Mesendoderm (in vitro differentiated cells): Measurements from ENCODE around the gene FBXO45.
A peak's percentile ranks its signal among the peaks of the same experiment; 100 is the strongest.
"Not testable (repeated sequence)": the region's sequence is repeated elsewhere in the genome, so short reads cannot be mapped to it uniquely, and the experiment has no call there.

Source experiments
- DNase-seq: peaks from one replicate; pipeline ENCODE4 v3.0.0; 2013
- H2AK5ac ChIP-seq: 2 replicates; pipeline ENCODE4 v1.6.1; 2013; ENCODE audit warnings: low read length, inconsistent platforms
- H2BK120ac ChIP-seq: 2 replicates; pipeline ENCODE4 v1.6.1; 2013; ENCODE audit warnings: low read depth, mild to moderate bottlenecking, low read length, moderate library complexity, mixed read lengths
- H2BK15ac ChIP-seq: replicated peaks from 2 replicates; pipeline ENCODE4 v1.6.1; 2013; ENCODE audit warnings: low read depth, mild to moderate bottlenecking, moderate library complexity
- H2BK5ac ChIP-seq: 2 replicates; pipeline ENCODE4 v1.6.1; 2013; ENCODE audit warnings: low read length, inconsistent platforms
- H3K18ac ChIP-seq: 2 replicates; pipeline ENCODE4 v1.6.1; 2013; ENCODE audit warnings: mild to moderate bottlenecking, low read length, mixed read lengths
- H3K23ac ChIP-seq: one replicate; pipeline ENCODE4 v1.6.1; 2013; ENCODE audit warnings: low read length
- H3K27ac ChIP-seq: 2 replicates; pipeline ENCODE4 v1.5.1; 2013; ENCODE audit warnings: low read depth, mild to moderate bottlenecking, inconsistent platforms, low read length, moderate library complexity
- H3K27me3 ChIP-seq: 2 replicates; pipeline ENCODE4 v1.6.1; 2013; ENCODE audit warnings: low read length, control low read depth, mild to moderate bottlenecking, inconsistent platforms; ENCODE audit not compliant: insufficient read depth, poor library complexity
- H3K36me3 ChIP-seq: 2 replicates; pipeline ENCODE4 v1.6.1; 2013; ENCODE audit warnings: low read length, inconsistent platforms; ENCODE audit not compliant: control insufficient read depth, insufficient read depth
- H3K4ac ChIP-seq: one replicate; pipeline ENCODE4 v1.6.1; 2013; ENCODE audit warnings: low read depth, mild to moderate bottlenecking, low read length, moderate library complexity
- H3K4me1 ChIP-seq: 2 replicates; pipeline ENCODE4 v1.6.1; 2013; ENCODE audit warnings: low read depth, low read length, inconsistent platforms; ENCODE audit not compliant: control insufficient read depth
- H3K4me2 ChIP-seq: 2 replicates; pipeline ENCODE4 v1.6.1; 2013; ENCODE audit warnings: low read length
- H3K4me3 ChIP-seq: 2 replicates; pipeline ENCODE4 v1.5.1; 2013; ENCODE audit warnings: mild to moderate bottlenecking, low read length
- H3K56ac ChIP-seq: one replicate; pipeline ENCODE4 v1.6.1; 2013; ENCODE audit warnings: low read length
- H3K79me1 ChIP-seq: 2 replicates; pipeline ENCODE4 v1.6.1; 2013; ENCODE audit warnings: low read length, inconsistent platforms
- H3K79me2 ChIP-seq: 2 replicates; pipeline ENCODE4 v1.6.1; 2013; ENCODE audit warnings: mild to moderate bottlenecking, low read length; ENCODE audit not compliant: control insufficient read depth, insufficient read depth
- H3K9ac ChIP-seq: 2 replicates; pipeline ENCODE4 v1.6.1; 2013; ENCODE audit warnings: low read length, inconsistent platforms
- H4K5ac ChIP-seq: one replicate; pipeline ENCODE4 v1.6.1; 2013; ENCODE audit warnings: low read length
- H4K8ac ChIP-seq: one replicate; pipeline ENCODE4 v1.6.1; 2013; ENCODE audit warnings: low read depth, mild to moderate bottlenecking, control low read depth, low read length, moderate library complexity
- WGBS: extraction: QIAGEN DNeasy Blood & Tissue Kit; methylation state at CpG from one replicate; pipeline ENCODE4 v1.1.7; 2013; ENCODE audit warnings: low lambda C conversion rate, missing lambda C conversion rate; ENCODE audit not compliant: insufficient coverage; ENCODE audit errors: extremely low coverage; 5-methylcytosine and 5-hydroxymethylcytosine counted together

FBXO45 gene

DNA sequence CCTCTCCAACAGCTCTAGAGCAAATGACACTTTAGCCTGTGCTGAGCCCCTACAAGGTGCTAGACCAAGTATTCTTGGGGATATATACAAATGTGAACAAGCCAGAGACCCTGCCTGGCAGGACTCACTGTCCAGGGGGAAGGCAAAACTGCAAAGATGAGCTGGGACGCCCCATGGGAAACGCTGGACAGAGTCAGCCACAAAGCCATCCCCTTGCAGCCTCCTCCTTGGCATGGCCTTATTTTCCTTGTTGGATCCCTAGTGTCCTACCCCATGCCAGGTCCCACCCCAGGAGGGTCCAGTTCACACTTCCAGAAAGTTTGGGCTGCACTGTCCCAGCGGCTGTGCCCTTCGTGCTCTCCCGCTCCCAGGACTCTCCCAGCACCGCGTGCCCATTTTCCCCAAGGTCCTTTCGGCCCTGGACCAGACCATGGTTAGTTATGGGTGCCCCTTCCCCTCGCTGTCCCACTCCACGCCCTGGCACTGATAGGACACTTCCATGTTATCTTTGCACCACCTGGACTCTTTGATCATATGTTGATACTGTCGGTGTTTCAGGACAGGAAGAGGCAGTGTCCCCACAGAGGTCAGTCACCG is 65.2 kb downstream of the FBXO45 start:
- Histone ChIP-seq H3K4me1 (peaks cover 3% of the 10 kb centered on the region), H2BK120ac (no peak overlapping the region), H3K18ac (no peak overlapping the region), H3K27ac (no peak overlapping the region), H3K23ac (no peak overlapping the region), H3K36me3 (no peaks in the 10 kb centered on the region), H2BK15ac (no peak overlapping the region), H2BK5ac (no peak overlapping the region), H3K4ac (no peak overlapping the region), H3K79me1 (no peaks in the 10 kb centered on the region), H3K27me3 (no peaks in the 10 kb centered on the region), H3K4me3 (no peak overlapping the region), H3K56ac (peak overlapping the region; percentile 25), H3K9ac (no peak overlapping the region), H4K5ac (no peak overlapping the region), H3K4me2 (no peak overlapping the region), H2AK5ac (no peak overlapping the region), H3K79me2 (no peaks in the 10 kb centered on the region), H4K8ac (no peak overlapping the region)
- no CpG with 5 or more reads among the region's 12 CpGs for WGBS
- DNase-seq: no peak

DNA sequence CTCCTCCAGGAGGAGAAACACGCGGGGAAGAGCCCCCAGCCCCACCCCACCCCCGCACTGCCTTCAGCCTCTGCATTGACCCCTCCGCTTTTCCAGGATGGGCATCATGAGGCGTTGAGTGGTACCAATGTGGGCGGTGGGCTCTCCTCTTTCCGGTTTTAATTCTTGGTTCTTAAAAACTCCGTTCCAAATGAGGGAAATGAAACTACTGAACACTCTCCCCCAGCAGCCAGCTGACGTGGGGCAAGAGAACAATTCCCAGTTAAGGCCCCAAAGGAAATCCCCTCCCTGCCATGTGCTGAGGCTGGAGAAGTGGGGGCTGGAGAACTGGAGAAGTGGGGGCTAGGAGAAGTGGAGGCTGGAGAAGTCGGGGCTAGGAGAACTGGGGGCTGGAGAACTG is 65.8 kb downstream of the FBXO45 start:
- Histone ChIP-seq H2BK5ac (no peak overlapping the region), H2BK120ac (no peak overlapping the region), H3K79me1 (no peaks in the 10 kb centered on the region), H3K9ac (no peak overlapping the region), H3K27ac (no peak overlapping the region), H3K36me3 (no peaks in the 10 kb centered on the region), H3K4me3 (no peak overlapping the region), H4K5ac (no peak overlapping the region), H3K23ac (no peak overlapping the region), H3K27me3 (no peaks in the 10 kb centered on the region), H4K8ac (no peak overlapping the region), H2BK15ac (no peak overlapping the region), H3K56ac (no peak overlapping the region), H3K79me2 (no peaks in the 10 kb centered on the region), H2AK5ac (no peak overlapping the region), H3K18ac (no peak overlapping the region), H3K4me1 (peaks cover 3% of the 10 kb centered on the region), H3K4me2 (no peak overlapping the region), H3K4ac (no peak overlapping the region)
- WGBS: no CpG with 5 or more reads among the region's 10 CpGs
- no peak for DNase-seq

DNA sequence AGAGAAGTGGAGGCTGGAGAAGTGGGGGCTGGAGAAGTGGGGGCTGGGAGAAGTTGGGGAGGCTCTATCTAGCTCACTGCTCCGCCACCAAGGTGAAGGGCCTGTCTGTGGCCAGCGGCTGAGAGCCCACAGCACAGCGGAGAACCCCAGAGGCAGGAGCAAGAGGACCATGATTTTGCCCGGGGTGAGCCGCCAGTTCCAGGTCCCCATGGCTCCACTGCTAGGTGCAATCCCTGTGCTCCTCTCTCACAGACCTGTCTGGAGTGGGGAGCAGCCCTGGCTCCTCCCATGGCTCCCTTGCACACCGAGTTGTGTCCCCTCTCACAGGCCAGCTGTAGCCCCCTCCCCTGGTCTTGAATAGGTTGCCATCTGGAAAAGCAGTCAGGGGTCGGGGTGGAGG is 66.4 kb downstream of the FBXO45 start:
- no peaks in the 10 kb centered on the region for H3K79me2 ChIP-seq
- WGBS: no CpG with 5 or more reads among the region's 7 CpGs
- H3K23ac ChIP-seq: no peak overlapping the region
- no peak overlapping the region for H3K4ac ChIP-seq
- DNase-seq: no peak
- H3K4me2 ChIP-seq: no peak overlapping the region
- H3K27me3 ChIP-seq: no peaks in the 10 kb centered on the region
- H2AK5ac ChIP-seq: no peak overlapping the region
- no peak overlapping the region for H2BK5ac ChIP-seq
- no peak overlapping the region for H2BK120ac ChIP-seq
- H3K56ac ChIP-seq: no peak overlapping the region
- H3K9ac ChIP-seq: no peak overlapping the region
- no peak overlapping the region for H4K5ac ChIP-seq
- H3K18ac ChIP-seq: no peak overlapping the region
- peaks cover 3% of the 10 kb centered on the region for H3K4me1 ChIP-seq
- H3K27ac ChIP-seq: no peak overlapping the region
- H3K36me3 ChIP-seq: no peaks in the 10 kb centered on the region
- H4K8ac ChIP-seq: no peak overlapping the region
- H3K4me3 ChIP-seq: no peak overlapping the region
- no peaks in the 10 kb centered on the region for H3K79me1 ChIP-seq
- no peak overlapping the region for H2BK15ac ChIP-seq

DNA sequence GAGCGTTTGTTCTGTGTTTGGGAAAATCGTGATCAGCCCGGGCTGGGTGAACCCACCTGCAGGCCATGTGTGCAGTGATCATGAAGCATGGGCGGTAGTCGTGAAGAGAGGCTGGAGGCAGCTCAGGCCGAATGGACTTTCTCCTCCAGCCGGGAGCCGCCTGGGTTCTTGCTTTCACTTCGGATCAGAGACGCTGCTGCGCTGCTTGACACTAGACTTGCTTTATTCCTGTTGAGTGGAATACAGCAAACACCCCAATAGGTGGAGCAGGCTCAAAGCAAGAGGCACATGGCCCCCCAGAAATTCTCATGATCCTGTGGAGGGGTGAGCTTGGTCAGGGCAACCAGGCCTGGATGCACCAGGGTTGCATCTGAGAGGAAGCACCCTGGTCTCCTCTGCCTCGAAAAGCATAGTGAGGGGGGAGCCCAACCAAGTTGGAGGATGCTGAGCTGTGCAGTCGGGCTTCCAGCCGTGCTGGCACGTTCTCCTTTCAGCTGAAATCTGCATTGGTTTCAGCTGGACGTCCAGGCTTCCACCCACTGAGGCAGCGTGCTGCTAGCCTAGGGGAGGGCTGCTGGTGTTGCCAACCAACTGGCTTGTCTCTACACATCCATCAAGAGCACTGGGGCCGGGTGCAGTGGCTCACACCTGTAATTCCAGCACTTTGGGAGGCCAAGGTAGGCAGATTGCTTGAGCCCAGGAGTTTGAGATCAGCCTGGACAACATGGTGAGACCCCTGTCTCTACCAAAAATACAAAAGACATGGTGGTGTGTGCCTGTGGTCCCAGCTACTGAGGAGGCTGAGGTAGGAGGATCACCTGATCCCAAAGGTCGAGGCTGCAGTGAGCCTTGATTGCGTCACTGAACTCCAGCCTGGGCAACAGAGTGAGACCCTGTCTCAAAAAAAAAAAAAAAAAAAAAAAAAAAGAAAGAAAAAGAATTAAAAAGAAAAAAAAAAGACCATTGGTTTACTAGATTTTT is 68.2 kb downstream of the FBXO45 start:
- DNase-seq: no peak
- Histone ChIP-seq H3K27ac (no peak overlapping the region), H3K79me1 (no peaks in the 10 kb centered on the region), H3K9ac (no peak overlapping the region), H3K27me3 (no peaks in the 10 kb centered on the region), H2BK15ac (no peak overlapping the region), H3K36me3 (no peaks in the 10 kb centered on the region), H4K5ac (no peak overlapping the region), H3K4me3 (no peak overlapping the region), H3K56ac (no peak overlapping the region), H2BK120ac (no peak overlapping the region), H3K4me2 (no peak overlapping the region), H3K4me1 (peaks cover 2% of the 10 kb centered on the region), H2BK5ac (no peak overlapping the region), H3K23ac (no peak overlapping the region), H3K18ac (no peak overlapping the region), H3K79me2 (no peaks in the 10 kb centered on the region), H2AK5ac (no peak overlapping the region), H4K8ac (no peak overlapping the region), H3K4ac (no peak overlapping the region)
- WGBS: no CpG with 5 or more reads among the region's 20 CpGs

DNA sequence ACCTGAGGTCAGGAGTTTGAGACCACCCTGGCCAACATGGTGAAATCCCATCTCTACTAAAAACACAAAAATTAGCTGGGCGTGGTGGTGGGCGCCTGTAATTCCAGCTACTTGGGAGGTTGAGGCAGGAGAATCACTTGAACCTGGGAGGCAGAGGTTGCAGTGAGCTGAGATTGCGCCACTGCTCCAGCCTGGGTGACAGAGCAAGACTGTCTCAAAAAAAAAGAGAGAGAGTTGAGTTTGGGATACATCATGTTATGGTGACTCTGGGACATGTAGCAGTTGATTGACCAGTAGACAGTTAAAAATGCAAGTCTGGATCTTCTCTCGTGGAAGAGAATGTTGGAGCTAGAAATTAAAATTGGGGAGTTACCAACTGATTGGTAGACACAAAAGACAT is 69.5 kb downstream of the FBXO45 start:
- not testable (repeated sequence) for H3K4me2 ChIP-seq, H3K4me3 ChIP-seq, H4K8ac ChIP-seq

More for the DNA sequence above, 69.5 kb downstream of the FBXO45 start:
- not testable (repeated sequence) for H3K4me1 ChIP-seq, H3K9ac ChIP-seq, H3K56ac ChIP-seq, H2BK15ac ChIP-seq, H3K79me1 ChIP-seq, H3K23ac ChIP-seq, H3K27me3 ChIP-seq, H4K5ac ChIP-seq, H2BK120ac ChIP-seq, H3K18ac ChIP-seq, DNase-seq, H3K36me3 ChIP-seq, H3K27ac ChIP-seq, H2AK5ac ChIP-seq, H2BK5ac ChIP-seq, H3K79me2 ChIP-seq, H3K4ac ChIP-seq
- no CpG with 5 or more reads among the region's 4 CpGs for WGBS
